Ishikawa (cell line): Measurements from ENCODE around the gene RUNX1.

Source experiments
- CEBPB ChIP-seq: IDR thresholded peaks from 2 replicates; pipeline ENCODE4 v1.6.1; 2012
- CREB1 ChIP-seq: IDR thresholded peaks from 2 replicates; pipeline ENCODE4 v1.6.1; 2012; ENCODE audit warnings: low read depth
- EGR1 ChIP-seq: IDR thresholded peaks from 2 replicates; pipeline ENCODE4 v1.6.1; 2012
- EP300 ChIP-seq: IDR thresholded peaks from 2 replicates; pipeline ENCODE4 v1.6.1; 2012; ENCODE audit warnings: borderline replicate concordance
- FOXM1 ChIP-seq: IDR thresholded peaks from 2 replicates; pipeline ENCODE4 v1.6.1; 2012; ENCODE audit warnings: low read depth, borderline replicate concordance
- MAX ChIP-seq: IDR thresholded peaks from 2 replicates; pipeline ENCODE4 v1.6.1; 2012
- NFIC ChIP-seq: IDR thresholded peaks from 2 replicates; pipeline ENCODE4 v1.6.1; 2012
- RAD21 ChIP-seq: IDR thresholded peaks from 2 replicates; pipeline ENCODE4 v1.6.1; 2012; ENCODE audit warnings: low read depth
- REST ChIP-seq: IDR thresholded peaks from 2 replicates; pipeline ENCODE4 v1.6.1; 2012; ENCODE audit warnings: low read depth, mild to moderate bottlenecking
- TAF1 ChIP-seq: IDR thresholded peaks from 2 replicates; pipeline ENCODE4 v1.6.1; 2012; ENCODE audit warnings: low read depth, mild to moderate bottlenecking
- TCF12 ChIP-seq: IDR thresholded peaks from 2 replicates; pipeline ENCODE4 v1.6.1; 2012; ENCODE audit warnings: low read depth
- TEAD4 ChIP-seq: IDR thresholded peaks from 2 replicates; pipeline ENCODE4 v1.6.1; 2012
- USF1 ChIP-seq: IDR thresholded peaks from 2 replicates; pipeline ENCODE4 v1.6.1; 2012
- YY1 ChIP-seq: IDR thresholded peaks from 2 replicates; pipeline ENCODE4 v1.6.1; 2012; ENCODE audit warnings: low read depth
- ZBTB7A ChIP-seq: IDR thresholded peaks from 2 replicates; pipeline ENCODE4 v1.6.1; 2012; ENCODE audit warnings: low read depth

The RUNX1 gene

GRCh38 chr21:35077466-35077865 is 28.4 kb upstream of the RUNX1 start:
- no peak for TF ChIP-seq EP300
- no peak for TF ChIP-seq ZBTB7A
- no peak for TF ChIP-seq TEAD4
- TF ChIP-seq REST, result no peak
- no peak for TF ChIP-seq CREB1
- no peak for TF ChIP-seq YY1
- no peak for TF ChIP-seq NFIC
- no peak for TF ChIP-seq TAF1
- no peak for TF ChIP-seq TCF12
- no peak for TF ChIP-seq RAD21
- TF ChIP-seq FOXM1, result no peak
- no peak for TF ChIP-seq EGR1

GRCh38 chr21:35075546-35075945 is 26.4 kb upstream of the RUNX1 start:
- no peak for TF ChIP-seq TAF1
- no peak for TF ChIP-seq CEBPB
- no peak for TF ChIP-seq USF1
- no peak for TF ChIP-seq FOXM1
- TF ChIP-seq EP300, result no peak
- TF ChIP-seq TCF12, result no peak
- no peak for TF ChIP-seq NFIC
- TF ChIP-seq TEAD4, result no peak
- TF ChIP-seq ZBTB7A, result no peak
- TF ChIP-seq YY1, result no peak
- TF ChIP-seq RAD21, result no peak
- TF ChIP-seq EGR1, result no peak
- no peak for TF ChIP-seq REST
- no peak for TF ChIP-seq CREB1

GRCh38 chr21:35072960-35073359 is 23.9 kb upstream of the RUNX1 start:
- TF ChIP-seq TAF1, result no peak
- no peak for TF ChIP-seq YY1
- no peak for TF ChIP-seq TCF12
- no peak for TF ChIP-seq REST
- TF ChIP-seq TEAD4, result no peak
- no peak for TF ChIP-seq MAX
- TF ChIP-seq EGR1, result no peak
- no peak for TF ChIP-seq CEBPB
- no peak for TF ChIP-seq FOXM1

- TF ChIP-seq EP300 (no peak), YY1 (no peak), FOXM1 (no peak), TCF12 (no peak), MAX (no peak), ZBTB7A (no peak), RAD21 (no peak), CREB1 (no peak), CEBPB (no peak), TAF1 (no peak), USF1 (no peak)
Observed at GRCh38 chr21:35072557-35072956, 23.5 kb upstream of the RUNX1 start.

- TF ChIP-seq EGR1 (no peak), TCF12 (no peak), YY1 (no peak), EP300 (no peak), REST (no peak), CEBPB (no peak)
Observed at GRCh38 chr21:35071347-35071746, 22.2 kb upstream of the RUNX1 start.
